Kidney epithelial cell (primary cell): ENCODE measurements around the gene LAMP1. TPM values are rescaled to one million over a fixed set of nuclear protein-coding genes. Genes with fewer than 3 reads are reported as not detected.
"Not testable (repeated sequence)": the region's sequence is repeated elsewhere in the genome, so short reads cannot be mapped to it uniquely, and the experiment has no call there.

Experiments used
- DNase-seq: peaks from one replicate; pipeline ENCODE4 v3.0.0-alpha.2; 2010; ENCODE audit warnings: low read depth
- H3K27me3 ChIP-seq: 2 replicates; pipeline ENCODE4 v1.6.0; 2011; ENCODE audit warnings: low read length; ENCODE audit not compliant: control insufficient read depth, insufficient read depth
- H3K36me3 ChIP-seq: 2 replicates; pipeline ENCODE4 v1.5.1; 2011; ENCODE audit warnings: low read length; ENCODE audit not compliant: control insufficient read depth, insufficient read depth
- H3K4me3 ChIP-seq: 2 replicates; pipeline ENCODE4 v1.5.1; 2011; ENCODE audit warnings: low read depth, mild to moderate bottlenecking, control low read depth, low read length
- total RNA-seq: library from RNA; depleted of rRNA; stranded (reverse); fragments of >200 nt; gene quantifications from 2 replicates; pipeline ENCODE4 v1.2.3, GENCODE V29; 2015
- TF ChIP-seq, protein P1 (sequence below): IDR thresholded peaks from 2 replicates; pipeline ENCODE4 v1.5.1; 2011; ENCODE audit warnings: mild to moderate bottlenecking, moderate library complexity, low read length, control low read depth, inconsistent platforms; ENCODE audit not compliant: insufficient read depth, poor library complexity, severe bottlenecking

The LAMP1 gene
- total RNA-seq, 1 donor from 2014 or later = 273 TPM

DNA sequence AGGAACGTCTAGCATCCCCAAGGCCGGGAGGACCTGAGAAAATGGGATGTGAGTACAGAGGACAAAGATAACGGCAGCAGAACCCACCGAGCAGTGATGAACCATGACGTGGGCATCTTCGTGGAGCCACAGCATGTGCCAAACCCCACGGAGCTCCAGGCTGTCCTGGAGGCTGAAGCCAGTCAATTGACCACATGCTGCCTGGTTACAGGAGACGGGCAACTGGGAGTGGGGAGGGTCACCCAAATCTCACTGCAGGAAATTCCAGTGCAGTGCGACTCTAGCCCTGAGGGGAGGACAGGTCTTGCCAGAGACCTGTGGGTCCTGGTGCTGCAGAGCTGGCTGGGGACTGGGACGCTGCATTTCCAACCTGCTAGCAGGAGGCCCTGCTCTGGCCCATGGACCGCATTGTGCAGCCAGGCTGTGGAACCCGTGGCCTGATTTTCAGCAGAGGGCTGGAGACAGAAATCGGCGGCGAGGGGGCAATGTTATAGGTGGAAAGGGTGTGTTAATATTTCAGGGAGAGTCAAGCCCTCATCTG, 70.1 kb downstream of the LAMP1 start:
- H3K36me3 ChIP-seq = no peaks in the 10 kb centered on the region
- no peak overlapping the region for H3K4me3 ChIP-seq
- TF ChIP-seq, protein P1, sequence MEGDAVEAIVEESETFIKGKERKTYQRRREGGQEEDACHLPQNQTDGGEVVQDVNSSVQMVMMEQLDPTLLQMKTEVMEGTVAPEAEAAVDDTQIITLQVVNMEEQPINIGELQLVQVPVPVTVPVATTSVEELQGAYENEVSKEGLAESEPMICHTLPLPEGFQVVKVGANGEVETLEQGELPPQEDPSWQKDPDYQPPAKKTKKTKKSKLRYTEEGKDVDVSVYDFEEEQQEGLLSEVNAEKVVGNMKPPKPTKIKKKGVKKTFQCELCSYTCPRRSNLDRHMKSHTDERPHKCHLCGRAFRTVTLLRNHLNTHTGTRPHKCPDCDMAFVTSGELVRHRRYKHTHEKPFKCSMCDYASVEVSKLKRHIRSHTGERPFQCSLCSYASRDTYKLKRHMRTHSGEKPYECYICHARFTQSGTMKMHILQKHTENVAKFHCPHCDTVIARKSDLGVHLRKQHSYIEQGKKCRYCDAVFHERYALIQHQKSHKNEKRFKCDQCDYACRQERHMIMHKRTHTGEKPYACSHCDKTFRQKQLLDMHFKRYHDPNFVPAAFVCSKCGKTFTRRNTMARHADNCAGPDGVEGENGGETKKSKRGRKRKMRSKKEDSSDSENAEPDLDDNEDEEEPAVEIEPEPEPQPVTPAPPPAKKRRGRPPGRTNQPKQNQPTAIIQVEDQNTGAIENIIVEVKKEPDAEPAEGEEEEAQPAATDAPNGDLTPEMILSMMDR = no peak
- DNase-seq = no peak
- peaks cover 13% of the 10 kb centered on the region for H3K27me3 ChIP-seq

DNA sequence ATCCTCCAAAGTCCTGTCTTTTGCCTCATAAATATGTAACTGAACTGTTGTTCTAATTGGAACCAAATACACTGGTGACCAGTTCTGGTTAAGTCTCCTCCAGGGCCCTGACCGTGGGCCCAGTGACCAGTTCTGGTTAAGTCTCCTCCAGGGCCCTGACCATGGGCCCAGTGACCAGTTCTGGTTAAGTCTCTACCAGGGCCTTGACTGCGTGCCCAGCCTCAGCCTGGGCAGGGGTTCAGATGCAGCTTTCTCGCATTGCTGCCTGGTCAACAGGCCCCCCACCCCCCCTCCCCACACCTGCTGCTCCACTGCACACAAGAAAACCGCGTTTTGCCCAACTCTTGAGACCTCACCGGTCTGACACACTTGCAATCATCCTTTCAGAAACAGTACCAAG, 70.7 kb downstream of the LAMP1 start:
- no peak for DNase-seq
- peaks cover 9% of the 10 kb centered on the region for H3K27me3 ChIP-seq
- no peak overlapping the region for H3K4me3 ChIP-seq
- TF ChIP-seq, protein P1 = no peak
- no peaks in the 10 kb centered on the region for H3K36me3 ChIP-seq

DNA sequence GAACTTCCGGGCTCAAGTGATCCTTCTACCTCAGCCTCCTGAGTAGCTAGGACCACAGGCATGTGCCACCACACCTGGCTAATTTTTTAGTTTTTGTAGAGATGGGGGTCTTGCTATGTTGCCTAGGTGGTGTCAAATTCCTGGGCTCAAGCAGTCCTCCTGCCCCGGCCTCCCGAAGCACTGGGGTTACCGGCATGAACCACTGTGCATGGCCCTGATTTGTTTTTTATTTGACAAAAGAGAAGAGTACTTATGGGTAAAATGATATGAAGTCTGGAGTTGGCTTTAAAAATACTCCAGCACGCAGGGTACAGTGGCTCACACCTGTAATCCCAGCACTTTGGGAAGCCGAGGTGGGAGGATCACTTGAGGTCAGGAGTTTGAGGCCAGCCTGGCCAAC, 71.3 kb downstream of the LAMP1 start:
- not testable (repeated sequence) for H3K36me3 ChIP-seq, DNase-seq, H3K27me3 ChIP-seq, H3K4me3 ChIP-seq

DNA sequence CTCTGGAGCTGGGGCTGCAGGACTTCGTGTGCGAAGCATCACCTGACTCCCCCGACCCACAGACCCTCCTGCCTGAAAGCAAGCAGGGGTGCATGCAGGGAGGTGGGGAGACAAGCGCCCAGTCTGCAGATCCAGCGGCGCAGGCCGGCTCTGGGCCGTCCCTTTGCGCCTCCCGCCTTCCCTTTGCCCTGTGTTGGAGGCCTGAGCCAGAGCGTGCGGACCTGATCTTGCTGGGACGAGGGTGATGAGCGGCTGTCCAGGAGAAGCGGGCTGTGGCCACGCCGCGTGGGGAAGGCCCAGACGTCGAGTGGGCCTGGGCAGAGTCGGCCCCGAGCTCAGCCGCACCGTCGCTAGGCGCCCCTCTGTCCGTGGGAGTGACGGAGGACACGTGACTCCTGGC, 72.2 kb downstream of the LAMP1 start:
- TF ChIP-seq, protein P1 = no peak

DNA sequence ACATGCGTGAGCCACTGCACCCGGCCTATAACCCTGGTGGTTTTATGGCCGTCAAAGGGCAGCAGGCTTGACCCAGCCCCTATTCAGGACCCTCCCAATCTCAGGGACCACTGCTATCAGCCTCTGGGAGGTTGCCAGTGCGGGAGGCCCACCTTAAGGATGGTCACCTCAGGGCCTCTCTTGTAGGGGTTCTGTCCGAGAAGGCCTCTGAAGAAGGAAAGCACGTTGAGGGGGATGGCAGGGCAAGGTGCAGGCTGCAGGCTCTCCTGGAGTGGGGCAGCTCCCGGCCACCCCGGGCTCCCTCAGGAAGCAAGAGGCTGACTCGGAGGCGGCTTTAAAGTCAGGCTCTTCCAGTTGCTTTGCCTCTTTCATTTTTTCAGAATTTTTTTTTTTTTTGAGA, 72.8 kb downstream of the LAMP1 start:
- TF ChIP-seq, protein P1 = no peak
- no peak for DNase-seq
- Histone ChIP-seq H3K36me3 (no peaks in the 10 kb centered on the region), H3K27me3 (peaks cover 6% of the 10 kb centered on the region), H3K4me3 (no peak overlapping the region)

More for the DNA sequence above, 72.2 kb downstream of the LAMP1 start:
- H3K27me3 ChIP-seq = peaks cover 2% of the 10 kb centered on the region
- H3K36me3 ChIP-seq = no peaks in the 10 kb centered on the region
- H3K4me3 ChIP-seq = no peak overlapping the region
- DNase-seq = no peak

DNA sequence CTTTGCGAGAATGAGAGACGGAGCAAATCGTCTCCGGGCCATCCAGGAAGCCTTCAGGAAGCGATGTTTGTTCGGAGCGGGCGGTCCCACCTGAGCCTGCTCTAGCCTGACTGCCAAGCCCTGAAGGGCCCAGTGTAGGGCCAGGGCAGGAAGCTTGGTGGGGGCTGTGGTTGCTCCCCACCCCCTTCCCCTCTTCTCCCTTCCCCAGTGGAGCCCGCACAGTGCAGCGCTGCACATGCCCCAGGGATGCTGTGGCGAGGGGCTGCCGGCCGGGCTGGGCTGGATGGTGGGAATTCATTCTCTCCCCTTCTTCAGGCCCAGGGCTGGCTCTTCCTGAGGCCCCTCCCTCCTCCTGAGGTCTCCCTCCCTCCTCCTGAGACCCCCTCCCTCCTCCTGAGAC, 74.0 kb downstream of the LAMP1 start:
- H3K4me3 ChIP-seq = no peak overlapping the region
- DNase-seq = no peak
- TF ChIP-seq, protein P1 = no peak
- no peaks in the 10 kb centered on the region for H3K36me3 ChIP-seq
- H3K27me3 ChIP-seq = peaks cover 7% of the 10 kb centered on the region

DNA sequence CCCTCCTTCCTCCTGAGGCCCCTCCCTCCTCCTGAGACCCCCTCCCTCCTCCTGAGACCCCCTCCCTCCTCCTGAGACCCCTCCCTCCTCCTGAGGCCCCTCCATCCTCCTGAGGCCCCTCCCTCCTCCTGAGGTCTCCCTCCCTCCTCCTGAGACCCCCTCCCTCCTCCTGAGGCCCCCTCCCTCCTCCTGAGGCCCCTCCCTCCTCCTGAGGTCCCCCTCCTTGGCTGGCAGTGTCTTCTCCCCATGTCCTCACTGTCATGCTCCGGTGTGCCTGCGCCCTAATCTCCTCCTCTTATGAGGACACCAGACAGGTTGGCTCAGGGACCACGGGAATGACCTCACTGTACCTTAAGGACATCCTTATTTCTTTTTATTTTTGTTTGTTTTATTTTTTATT, 74.7 kb downstream of the LAMP1 start:
- not testable (repeated sequence) for DNase-seq, H3K4me3 ChIP-seq, H3K36me3 ChIP-seq, H3K27me3 ChIP-seq
